ENCODE measurements around the gene ARRDC5.
"Not testable (repeated sequence)": the region's sequence is repeated elsewhere in the genome, so short reads cannot be mapped to it uniquely, and the experiment has no call there.

Gene ARRDC5

GRCh38 chr19:4902796-4903195 lies at the start of gene ARRDC5:
Gene ARRDC5, minus strand, starts transcription at chr19:4902896. Its CDS starts 71 bp downstream, at chr19:4902825.
- no peak for DNase-seq

GRCh38 chr19:4951656-4952055 lies 49.0 kb upstream of the ARRDC5 start:
- DNase-seq, result no peak

GRCh38 chr19:4950650-4951049 lies 48.0 kb upstream of the ARRDC5 start:
- not testable (repeated sequence) for DNase-seq

- not testable (repeated sequence) for DNase-seq
Observed at GRCh38 chr19:4941638-4942169, 39.0 kb upstream of the ARRDC5 start.

GRCh38 chr19:4939466-4939865 lies 36.8 kb upstream of the ARRDC5 start:
- DNase-seq, result no peak

- DNase-seq, result not testable (repeated sequence)
Observed at GRCh38 chr19:4938461-4938860, 35.8 kb upstream of the ARRDC5 start.

GRCh38 chr19:4937060-4937459 lies 34.4 kb upstream of the ARRDC5 start:
- DNase-seq, result no peak

- no peak for DNase-seq
Observed at GRCh38 chr19:4935444-4935843, 32.7 kb upstream of the ARRDC5 start.

GRCh38 chr19:4933528-4933927 lies 30.8 kb upstream of the ARRDC5 start:
- DNase-seq, result no peak

GRCh38 chr19:4932711-4933110 lies 30.0 kb upstream of the ARRDC5 start:
- no peak for DNase-seq

GRCh38 chr19:4930664-4931063 lies 28.0 kb upstream of the ARRDC5 start:
- no peak for DNase-seq

- DNase-seq, result no peak
Observed at GRCh38 chr19:4929186-4929585, 26.5 kb upstream of the ARRDC5 start.

GRCh38 chr19:4923276-4923747 lies 20.6 kb upstream of the ARRDC5 start:
- DNase-seq, result no peak

GRCh38 chr19:4922530-4923275 lies 20.0 kb upstream of the ARRDC5 start:
- DNase-seq, result no peak

- no peak for DNase-seq
Observed at GRCh38 chr19:4916292-4917082, 13.8 kb upstream of the ARRDC5 start.

GRCh38 chr19:4914736-4915501 lies 12.2 kb upstream of the ARRDC5 start:
- DNase-seq, result no peak

- DNase-seq, result no peak
Observed at GRCh38 chr19:4913996-4914735, 11.5 kb upstream of the ARRDC5 start.

GRCh38 chr19:4911786-4912672 lies 9.3 kb upstream of the ARRDC5 start:
- DNase-seq, result peak; percentile 28

GRCh38 chr19:4911314-4911713 lies 8.6 kb upstream of the ARRDC5 start:
- DNase-seq, result no peak

- no peak for DNase-seq
Observed at GRCh38 chr19:4910594-4911281, 8.0 kb upstream of the ARRDC5 start.
